ENCODE data around the gene HOGA1. TPM values are rescaled to one million over a fixed set of nuclear protein-coding genes. Genes with fewer than 3 reads are reported as not detected.

Gene HOGA1
- total RNA-seq, 1 experiment from 2014 or later: 0.15 TPM

GRCh38 chr10:97553575-97554031 is 30.6 kb upstream of the HOGA1 start:
- peak; percentile 91 for ATAC-seq
- H3K36me3 Mint-ChIP-seq: peaks cover 11% of the 10 kb centered on the region
- H3K27ac Mint-ChIP-seq: peak overlapping the region; percentile 96
- H3K27me3 Mint-ChIP-seq (ENCODE audit: low read depth): no peaks in the 10 kb centered on the region
- CTCF ChIA-PET: interaction anchor here (0.5 to 10.3 kb wide), 35 partner anchors 9 to 152 kb away, joined by 3 to 177 read pairs (median 5); partner anchors contain the start of genes ANKRD2, HOGA1, PI4K2A and RRP12
- H3K9me3 Mint-ChIP-seq: peaks cover 14% of the 10 kb centered on the region
- peaks cover 37% of the 10 kb centered on the region for H3K4me1 Mint-ChIP-seq
- POLR2A ChIA-PET: interaction anchor here (0.6 to 1.1 kb wide), 4 partner anchors 53 to 98 kb away, joined by 3 read pairs; partner anchors contain the start of genes MMS19, PI4K2A and UBTD1
- peak overlapping the region; percentile 25; the same call in 1 of the 2 replicates for H3K4me3 Mint-ChIP-seq
- peak; percentile 81 for DNase-seq (ENCODE audit: low spot score)
- 0 out of 2 replicates have a peak, but pooled peaks have one; percentile 63 for TF ChIP-seq ZNF232 (CRISPR knock-in tag; IDR thresholded peaks at IDR 0.05)
- no peak for TF ChIP-seq MYBL2 (CRISPR knock-in tag; IDR thresholded peaks at IDR 0.05)
- no peak for TF ChIP-seq ZNF423 (CRISPR knock-in tag; IDR thresholded peaks at IDR 0.05)
- TF ChIP-seq SMAD3 (CRISPR knock-in tag; IDR thresholded peaks at IDR 0.05; ENCODE audit: borderline replicate concordance): no peak
- TF ChIP-seq USF2 (CRISPR knock-in tag; IDR thresholded peaks at IDR 0.05): no peak; the same call in 1 of the 2 replicates
- TF ChIP-seq SOX15 (CRISPR knock-in tag; IDR thresholded peaks at IDR 0.05): no peak
- TF ChIP-seq ZNF396 (CRISPR knock-in tag; IDR thresholded peaks at IDR 0.05; ENCODE audit: borderline replicate concordance): no peak
- no peak for TF ChIP-seq TEAD4 (CRISPR knock-in tag; IDR thresholded peaks at IDR 0.05)
- TF ChIP-seq ZNF281 (CRISPR knock-in tag; IDR thresholded peaks at IDR 0.05): peak; percentile 86; the same call in 1 of the 2 replicates
- no peak for TF ChIP-seq ARID4B (CRISPR knock-in tag; IDR thresholded peaks at IDR 0.05; ENCODE audit: borderline replicate concordance)
- no peak for TF ChIP-seq CREB1 (CRISPR knock-in tag; IDR thresholded peaks at IDR 0.05)
- no peak for TF ChIP-seq E2F5 (CRISPR knock-in tag; IDR thresholded peaks at IDR 0.05)
- no peak for TF ChIP-seq JAZF1 (CRISPR knock-in tag; IDR thresholded peaks at IDR 0.05)
- TF ChIP-seq AFF4 (CRISPR knock-in tag; IDR thresholded peaks at IDR 0.05; ENCODE audit: borderline replicate concordance): 0 out of 2 replicates have a peak, but pooled peaks have one; percentile 31
- TF ChIP-seq ZBTB21 (CRISPR knock-in tag; IDR thresholded peaks at IDR 0.05; ENCODE audit: borderline replicate concordance): 0 out of 2 replicates have a peak, but pooled peaks have one; percentile 21
- TF ChIP-seq GTF2I (CRISPR knock-in tag; conservative IDR thresholded peaks at IDR 0.05): no peak
- TF ChIP-seq E2F4 (CRISPR knock-in tag; IDR thresholded peaks at IDR 0.05; ENCODE audit: borderline replicate concordance, low read depth): no peak
- TF ChIP-seq PREB (CRISPR knock-in tag; IDR thresholded peaks at IDR 0.05; ENCODE audit: borderline replicate concordance): no peak
- TF ChIP-seq FOXK1 (CRISPR knock-in tag; IDR thresholded peaks at IDR 0.05): no peak
